Cortex of kidney (tissue), 1 donor: Measurements from ENCODE around the gene URB2.

Experiments used
- DNase-seq: peaks from one replicate; lab custom pipeline; 2025; lab: John Stamatoyannopoulos, UW

The URB2 gene

DNA sequence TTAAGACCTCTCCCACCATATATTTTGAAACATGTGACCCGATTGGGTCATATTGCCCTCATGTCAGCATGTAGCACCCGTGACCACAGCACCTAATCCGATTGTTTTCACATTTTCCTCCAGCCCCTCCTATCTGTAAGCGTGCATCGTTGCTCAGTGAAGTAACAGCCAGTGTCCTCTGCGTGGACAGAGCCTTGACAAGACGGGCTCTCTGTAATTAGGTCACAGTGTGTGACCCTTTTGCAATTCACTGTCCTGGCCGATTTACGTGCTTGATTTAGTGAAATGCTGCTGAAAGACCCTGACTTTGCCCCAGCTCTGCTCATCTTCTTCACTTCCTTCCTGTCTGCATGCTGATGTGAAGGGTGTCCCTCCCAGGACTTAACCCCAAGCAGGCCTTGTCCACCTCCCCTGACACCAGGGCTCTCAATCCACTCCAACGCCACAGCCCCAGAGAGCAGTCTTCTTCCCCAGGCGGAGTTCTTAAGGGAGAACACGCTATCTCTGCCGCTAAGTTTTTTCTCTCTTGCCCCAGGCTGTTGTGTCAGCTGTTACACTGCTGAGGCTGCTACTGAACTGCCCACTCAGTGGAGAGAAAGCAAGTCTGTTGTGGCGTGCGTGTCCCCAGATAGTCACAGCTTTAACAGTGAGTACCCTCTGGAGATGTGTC is 19.4 kb downstream of the URB2 start:
- DNase-seq = no peak

DNA sequence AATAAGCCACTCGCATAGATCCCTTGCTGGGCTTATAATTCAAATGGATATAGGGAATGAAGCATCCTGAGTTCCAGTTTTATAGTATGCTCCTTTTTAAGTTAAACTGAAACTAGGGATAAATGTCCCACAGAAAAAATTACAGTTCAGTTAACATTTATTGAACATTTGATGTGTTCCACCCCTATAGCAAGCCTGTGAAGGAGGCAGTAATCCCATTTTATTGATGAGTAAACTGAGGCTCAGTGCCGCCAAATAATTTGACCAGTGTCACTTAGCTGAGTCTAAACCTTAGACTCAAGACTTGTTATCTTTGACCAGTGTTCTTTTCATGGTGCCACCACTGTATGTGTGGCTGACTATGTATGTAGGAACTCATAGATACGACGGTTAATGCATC is 22.4 kb downstream of the URB2 start:
- DNase-seq = no peak

DNA sequence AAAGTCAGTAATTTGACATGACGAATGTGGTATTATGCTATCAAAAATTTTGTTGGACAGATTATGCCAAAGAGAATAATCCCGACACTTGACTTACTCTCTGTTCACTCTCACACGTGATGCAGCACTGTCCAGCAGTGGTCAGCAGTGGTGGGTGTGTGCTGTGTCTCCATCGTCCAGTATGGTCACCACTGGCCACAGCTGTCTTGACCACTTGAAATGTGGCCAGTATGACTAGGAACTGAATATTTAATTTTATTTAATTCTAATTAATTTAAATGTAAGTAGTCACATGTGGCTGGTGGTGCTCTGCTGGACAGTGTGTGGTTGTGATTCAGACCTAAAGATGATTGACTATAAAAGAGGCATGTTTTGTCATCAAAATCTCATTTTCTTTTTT is 24.0 kb downstream of the URB2 start:
- DNase-seq = no peak

DNA sequence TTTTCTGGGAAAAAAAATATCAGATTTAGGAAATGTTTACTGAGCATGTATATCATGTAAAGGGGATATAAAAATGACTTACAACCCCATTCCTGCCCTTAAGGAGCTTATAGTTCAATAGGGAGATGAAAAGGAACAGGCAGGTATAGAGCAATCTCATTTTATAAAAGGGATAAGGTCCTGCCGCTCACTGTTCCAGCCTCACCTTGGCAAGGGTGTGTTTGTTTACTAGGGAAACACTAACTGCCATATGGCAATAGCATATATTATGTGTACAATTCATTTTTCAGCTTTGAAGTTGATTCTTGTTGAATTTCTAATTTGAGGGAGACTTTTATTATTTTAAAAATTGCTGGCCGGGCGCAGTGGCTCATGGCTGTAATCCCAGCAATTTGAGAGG is 25.5 kb downstream of the URB2 start:
- no peak for DNase-seq

DNA sequence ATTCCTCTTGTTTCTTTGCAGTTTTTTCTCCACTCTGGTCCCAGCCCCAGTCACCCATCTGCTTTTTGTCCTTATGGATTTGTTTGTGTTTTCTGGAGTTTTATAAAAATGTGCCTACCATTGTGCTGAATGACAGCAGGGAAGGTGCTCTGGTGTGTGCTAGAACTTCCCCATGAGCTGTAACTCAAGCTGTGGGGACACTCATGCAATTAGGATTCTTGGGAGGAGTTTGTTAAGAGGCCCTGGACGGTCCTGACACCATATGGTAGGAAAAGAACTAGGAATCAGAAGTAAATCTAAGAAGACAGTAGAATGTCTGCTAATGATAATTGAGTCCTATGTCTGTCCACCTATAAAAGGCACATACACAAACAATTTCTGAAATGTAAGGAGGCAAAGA is 27.4 kb downstream of the URB2 start:
- DNase-seq = no peak

DNA sequence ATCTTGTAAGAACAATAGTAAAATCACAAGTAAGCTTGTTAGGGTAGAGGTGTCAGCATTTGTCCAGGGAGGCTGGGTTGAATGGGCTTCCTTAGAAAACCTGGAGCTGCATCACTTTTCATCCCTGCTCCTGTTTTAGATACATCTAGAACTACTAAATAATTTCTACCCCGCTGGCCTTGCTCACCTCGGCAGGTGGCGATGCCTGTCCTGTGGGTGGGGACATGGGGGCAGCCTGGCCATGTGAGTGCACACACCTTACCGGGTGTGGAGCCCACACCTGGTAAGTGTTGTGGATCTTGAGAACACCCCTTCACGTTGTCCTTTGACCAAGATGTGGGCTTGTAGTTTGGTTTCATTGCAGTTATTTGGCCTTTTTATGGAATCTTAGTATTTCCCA is 29.7 kb downstream of the URB2 start:
- no peak for DNase-seq

DNA sequence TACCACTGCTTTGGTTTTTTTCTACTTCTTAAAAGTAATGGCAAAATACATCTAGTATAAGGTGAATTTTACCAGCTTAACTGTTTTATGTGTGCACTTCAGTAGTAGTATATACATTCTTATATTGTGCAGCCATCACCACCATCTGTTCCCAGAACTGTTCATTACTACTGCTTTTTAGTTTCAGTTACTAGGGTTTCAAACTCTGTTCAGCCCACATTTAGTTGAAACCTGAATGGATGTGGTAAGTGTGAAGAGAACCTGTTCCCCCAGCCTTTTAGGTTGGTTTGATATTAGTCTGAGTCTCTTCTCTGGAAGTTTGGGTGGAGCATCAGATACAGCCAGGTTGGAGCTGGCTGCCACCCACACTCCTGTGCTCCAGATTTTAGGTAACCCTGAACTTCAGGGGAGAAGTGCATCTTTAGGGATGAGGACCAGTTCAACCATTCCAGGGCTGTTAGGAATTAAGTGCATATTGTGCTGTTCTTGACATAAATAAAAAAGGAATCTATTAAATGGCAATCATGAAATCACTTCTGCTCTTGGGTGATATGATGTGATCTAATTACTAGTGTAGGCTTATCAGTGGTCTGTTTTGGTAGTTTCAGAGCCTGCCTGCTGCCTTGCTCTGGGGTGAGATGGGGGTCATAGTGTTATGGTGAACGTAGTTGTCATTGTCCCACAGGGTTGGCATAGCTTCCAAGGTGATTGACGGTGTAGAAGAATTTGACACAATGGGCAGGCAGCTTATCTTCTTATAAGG is 32.1 kb downstream of the URB2 start:
- DNase-seq = no peak

DNA sequence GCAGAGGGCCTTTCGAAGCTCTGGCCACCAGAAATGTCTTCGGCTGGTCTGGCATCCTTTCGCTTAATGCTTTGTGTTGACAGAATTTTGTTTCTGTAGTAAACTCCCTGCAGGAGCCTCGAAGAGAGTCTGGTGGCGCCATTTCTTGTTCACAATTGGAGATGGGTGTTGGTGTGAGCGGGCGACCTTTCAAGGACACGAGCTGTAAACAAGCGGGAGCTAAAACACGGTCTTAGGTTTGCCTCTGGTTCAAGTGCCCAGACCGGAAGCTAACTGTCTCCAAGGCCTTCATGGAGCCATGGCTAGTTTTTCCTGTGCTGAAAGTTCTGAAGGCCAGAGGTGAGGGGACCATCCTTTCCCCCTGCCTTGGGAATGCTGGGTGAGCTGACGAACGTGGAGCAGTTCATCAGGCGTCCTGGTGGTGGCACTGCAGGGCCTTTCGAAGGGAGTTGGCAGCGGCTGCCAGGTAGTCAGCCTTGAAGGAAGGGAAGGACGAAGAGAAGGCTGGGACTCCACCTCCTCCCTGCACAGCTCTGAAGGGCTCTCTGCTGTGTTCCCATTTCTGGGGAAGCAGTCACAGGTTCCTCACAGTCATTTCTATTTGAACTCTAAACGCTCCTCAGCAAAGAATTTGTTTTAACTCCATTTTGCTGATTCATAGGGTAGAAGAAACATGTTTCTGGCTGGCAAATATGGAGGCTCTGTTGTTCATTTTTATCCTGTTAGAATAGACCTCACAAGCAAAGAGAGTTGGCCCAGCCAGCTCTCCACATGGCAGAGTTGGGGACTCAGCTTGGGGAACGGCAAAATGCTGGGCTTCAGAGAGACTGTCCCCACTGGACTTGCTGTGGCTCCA is 35.2 kb downstream of the URB2 start:
- DNase-seq = no peak

DNA sequence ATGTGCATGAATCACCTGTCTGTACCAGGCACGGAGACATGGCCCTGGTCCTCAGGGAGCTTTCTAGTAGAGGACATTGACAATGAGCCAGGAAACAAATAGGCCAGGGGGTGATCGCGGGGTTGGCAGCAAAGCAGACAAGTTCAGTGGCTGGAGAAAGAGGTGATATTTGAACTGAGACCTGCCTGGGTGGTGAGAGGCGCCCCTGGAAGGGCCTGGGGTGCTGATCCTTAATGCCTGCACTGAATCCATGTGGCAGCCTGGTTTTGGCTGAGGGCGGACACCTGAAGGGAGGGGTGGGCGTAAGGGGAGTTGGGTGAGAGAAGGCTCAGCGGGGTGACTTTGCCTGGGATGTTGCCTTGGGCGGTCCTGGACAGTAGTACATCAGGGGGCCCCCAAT is 35.9 kb downstream of the URB2 start:
- no peak for DNase-seq

DNA sequence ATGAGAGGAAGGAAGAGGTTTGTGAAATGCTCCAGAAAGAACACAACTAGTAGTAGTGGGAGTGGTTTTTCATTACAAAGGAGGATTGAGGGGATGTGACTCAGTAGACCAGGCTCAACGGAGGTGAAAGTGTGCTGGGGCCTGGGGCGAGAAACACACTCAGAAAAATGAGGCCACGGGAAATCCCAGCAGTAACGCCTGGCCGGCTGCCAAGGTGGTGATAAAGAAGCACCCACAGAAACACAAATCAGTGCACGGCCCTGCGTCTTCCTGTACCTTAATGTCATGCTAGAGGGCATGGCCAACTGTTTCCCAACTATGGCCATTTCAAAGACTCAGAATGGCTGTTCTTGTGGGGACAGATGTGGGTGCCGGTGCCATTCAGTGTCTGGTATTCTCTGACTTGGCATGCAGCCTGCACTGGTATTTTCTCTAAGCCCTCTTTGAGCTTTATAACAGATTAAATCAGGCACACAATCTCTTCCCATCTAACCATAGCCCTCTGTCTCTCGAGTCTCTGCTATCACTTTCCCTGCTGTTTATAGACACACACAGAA is 38.2 kb downstream of the URB2 start:
- DNase-seq = no peak

DNA sequence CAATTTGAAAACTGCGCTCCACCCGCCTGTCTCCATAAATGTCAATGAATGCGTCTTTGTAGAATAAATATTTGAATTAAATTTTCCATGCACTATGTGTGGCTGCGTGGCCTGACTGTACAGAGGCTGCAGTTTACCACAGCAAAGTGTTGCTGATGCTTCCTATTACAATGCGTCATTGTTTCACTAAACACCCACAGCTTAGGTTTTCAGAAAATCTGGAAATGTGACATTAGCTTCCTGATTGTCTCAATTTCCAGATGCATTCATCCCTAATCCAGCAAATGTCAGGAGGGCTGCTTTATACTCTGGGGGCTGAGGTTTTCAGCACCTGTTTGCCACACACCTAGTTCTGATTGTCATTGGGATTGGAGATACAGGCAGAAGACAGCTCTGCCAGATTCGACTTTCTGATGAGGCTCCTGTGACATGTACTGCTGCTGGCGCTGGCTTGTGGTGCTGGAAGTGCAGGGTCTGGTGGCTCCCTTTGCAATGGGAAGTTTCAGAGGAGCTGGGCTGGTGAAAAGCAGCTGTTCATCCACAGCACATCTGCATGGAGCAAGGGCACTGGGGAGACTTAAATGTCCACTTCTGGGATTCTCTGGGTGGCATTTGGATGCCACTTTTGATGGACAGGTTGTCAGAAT is 40.0 kb downstream of the URB2 start:
- DNase-seq = no peak

DNA sequence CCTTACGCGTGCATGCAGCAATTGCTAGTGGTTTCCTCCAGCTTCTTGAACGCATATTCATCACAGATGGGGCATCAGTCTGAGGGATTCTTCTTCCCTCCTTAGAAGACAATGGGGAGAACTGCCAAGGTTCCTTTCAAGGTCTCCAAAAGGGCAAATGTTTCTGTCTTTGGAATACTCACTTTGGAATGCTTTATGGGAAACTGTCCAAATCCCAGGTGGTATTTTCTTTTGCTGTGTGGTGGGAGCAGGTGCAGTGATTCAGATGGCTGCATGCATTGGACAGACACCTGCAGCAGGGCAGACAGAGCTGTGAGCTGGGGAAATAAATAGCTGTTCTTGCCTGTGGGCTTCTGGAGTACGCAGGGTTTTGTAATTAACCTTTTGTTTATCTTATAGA is 40.5 kb downstream of the URB2 start:
- no peak for DNase-seq

DNA sequence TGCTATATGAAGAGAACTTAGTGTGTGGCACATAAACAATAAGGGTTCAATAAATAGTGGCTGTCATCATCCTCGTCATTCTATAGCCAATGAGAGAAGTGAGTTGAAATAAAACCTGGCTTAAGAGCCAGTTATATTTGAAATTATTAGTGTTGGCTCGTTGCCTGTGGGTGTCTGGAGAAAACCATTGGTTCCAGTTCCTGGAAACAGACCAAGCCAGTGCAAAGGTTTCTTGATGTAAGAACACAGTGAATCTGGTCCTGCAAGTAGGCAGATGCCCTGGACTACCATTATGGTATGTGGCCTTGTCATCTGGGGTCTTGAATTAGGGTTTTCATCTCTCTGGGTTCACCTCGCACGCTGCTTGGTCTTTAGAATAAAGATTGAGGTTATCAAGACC is 43.3 kb downstream of the URB2 start:
- no peak for DNase-seq

DNA sequence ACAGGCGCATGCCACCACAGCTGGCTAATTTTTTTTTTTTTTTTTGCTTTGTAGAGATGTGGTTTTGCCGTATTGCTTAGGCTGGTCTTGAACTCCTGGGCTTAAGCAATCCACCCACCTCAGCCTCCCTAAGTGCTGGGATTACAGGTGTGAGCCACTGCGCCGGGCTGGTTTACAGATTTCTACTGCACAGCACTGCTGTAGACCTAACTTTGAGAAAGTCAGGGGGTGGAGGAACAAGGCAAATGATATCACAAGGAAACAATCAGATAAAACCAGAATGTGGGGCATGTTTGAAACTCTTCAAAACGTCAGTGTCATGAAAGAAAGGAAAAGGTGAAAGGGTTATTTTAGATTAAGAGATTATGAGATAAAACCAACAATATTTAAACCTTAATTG is 45.3 kb downstream of the URB2 start:
- no peak for DNase-seq

DNA sequence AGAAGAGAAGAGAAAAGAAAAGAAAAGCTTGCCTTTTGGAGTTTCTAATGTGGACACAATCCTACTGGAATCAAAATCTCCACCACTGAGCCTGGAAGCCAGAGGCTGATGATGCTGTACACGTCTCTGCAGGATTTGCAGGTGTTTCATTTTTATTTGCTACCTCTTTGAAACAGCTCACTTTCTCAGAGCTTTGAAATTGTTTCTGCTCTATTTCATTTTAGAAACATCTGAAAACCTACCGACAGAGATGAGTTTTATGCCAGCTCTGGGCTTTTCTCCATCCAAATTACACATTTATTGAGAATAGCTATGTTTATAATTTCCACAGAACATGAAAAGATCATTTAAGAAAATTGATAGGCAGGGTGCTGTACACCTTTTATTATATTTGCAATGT is 46.2 kb downstream of the URB2 start:
- no peak for DNase-seq

DNA sequence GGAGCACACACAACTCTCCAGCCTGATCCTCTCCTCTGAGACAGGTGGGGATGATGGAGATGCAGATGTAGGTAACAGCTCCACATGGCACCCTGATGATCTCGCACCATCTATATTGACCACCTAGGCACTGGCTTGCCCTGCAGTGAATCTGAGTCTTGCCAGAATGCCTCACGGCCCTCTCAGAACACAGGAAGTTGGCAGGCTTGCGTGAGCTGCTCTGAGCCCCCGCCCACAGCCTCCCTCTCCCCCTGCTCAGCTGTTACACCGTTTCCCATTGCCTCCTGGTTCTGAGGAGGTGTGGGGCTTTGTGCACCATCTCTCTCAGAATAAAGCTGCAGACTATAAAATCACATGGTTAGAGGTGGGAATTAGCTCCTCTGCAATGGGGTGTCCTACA is 48.0 kb downstream of the URB2 start:
- DNase-seq = no peak

DNA sequence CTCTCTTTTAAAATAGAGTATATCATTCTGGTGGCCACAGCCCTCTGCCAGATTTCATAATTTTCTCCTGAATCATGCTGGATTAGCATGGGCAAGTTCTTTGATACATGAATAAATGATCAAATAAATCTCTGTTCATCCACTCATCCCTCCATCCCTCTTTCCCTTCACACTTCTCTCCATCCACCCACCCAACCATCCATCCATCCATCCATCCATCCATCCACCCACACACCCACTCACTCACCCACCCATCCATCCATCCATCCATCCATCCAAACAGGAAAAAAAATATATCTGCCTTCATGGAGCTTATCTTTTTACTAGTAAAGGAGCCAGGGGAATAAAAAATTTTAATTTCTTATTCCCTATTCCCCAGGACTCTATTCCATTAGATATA is 49.3 kb downstream of the URB2 start:
- no peak for DNase-seq

DNA sequence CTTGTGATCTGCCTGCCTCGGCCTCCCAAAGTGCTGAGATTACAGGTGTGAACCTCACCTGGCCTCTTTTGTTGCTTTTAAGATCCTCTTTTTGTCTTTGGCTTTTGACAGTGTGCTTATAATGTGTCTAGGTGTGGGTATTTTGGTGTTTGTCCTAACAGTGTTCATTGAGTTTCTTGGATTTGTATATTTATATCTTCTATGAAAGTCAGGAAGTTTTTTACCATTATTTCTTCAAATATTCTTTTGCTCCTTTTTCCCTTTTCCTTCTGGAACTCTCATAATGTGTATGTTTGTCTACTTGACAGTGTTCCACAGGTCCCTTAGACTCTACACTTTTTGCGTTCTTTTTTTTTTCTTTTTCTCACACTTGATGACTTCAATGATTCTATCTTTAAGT is 59.1 kb downstream of the URB2 start:
- DNase-seq = no peak

DNA sequence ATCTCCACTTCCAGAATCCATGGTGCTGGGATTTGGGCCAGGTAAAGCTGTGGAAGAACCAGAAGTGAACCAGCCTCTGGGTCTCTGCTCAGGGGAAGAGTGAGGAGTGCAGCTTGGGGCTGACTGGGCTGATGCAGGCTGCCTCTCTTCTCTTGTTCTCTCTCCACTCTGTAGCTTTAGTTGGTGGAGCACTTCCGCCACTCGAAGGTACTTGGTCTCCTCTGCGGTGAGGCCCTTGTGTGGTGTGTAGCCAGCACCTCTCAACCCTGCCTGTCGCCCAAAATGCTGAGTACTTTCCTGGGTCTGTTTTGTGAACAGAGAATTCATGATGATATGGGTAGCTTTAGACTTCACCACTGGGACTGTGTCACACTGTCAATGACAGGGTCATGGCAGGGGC is 63.2 kb downstream of the URB2 start:
- DNase-seq = no peak

DNA sequence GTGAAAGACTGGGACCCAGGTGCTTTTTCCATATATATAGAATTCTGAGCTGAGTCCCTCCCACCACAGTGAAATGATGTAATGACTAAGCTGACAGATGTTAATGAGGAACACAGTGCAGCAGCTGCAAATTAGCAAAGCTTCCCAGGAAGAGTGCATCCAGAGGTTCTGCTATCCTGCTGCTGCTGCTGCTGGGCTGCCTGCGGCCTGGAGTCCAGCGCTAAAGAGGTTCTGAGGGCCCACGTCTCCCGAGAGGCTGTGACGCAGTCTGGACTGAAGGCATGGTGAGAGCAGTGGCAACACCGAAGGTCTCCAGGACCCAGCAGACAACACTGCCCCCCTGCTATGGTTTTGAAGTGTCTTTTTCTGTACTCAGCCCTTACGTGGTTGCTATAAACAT is 63.9 kb downstream of the URB2 start:
- DNase-seq = no peak

DNA sequence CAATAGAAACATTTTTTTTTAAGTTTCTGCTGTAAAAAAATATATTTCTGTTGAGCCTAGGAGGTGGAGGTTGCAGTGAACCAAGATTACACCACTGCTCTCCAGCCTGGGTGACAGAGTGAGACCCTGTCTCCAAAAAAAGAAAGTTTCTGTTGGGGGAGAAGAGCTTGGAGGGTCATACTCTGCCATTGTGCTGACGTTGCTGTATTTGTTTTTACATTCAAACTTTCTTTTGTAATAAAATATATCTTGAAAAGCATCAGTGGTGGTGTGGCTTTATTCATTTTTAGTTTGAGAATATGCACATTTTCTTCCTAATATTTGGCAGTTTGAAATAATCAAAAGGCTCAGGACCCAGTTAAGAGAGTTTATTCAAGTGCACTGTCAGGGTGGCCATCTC is 64.6 kb downstream of the URB2 start:
- DNase-seq = no peak

DNA sequence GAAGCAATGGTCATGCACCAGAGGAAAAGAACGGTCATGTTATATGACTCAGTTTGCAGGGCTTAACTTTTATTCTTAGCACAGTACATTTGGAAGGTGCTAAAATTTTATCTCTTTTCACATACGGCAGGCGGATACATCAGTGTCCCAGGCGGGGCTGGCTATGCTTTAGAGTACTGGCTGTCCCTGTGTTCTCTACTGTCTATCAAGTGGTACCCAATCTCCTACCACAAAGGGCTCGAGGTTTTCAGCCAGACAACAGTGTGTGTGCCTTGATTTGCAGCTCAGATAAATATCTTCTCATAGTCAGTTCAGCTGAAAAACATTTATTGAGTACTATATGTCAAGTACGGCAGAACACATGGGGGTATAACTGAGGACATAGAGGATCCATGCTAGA is 65.3 kb downstream of the URB2 start:
- DNase-seq = no peak
